Body of pancreas (tissue), 4 donors: Measurements from ENCODE around the gene HTT. TPM values are rescaled to one million over a fixed set of nuclear protein-coding genes. Genes with fewer than 3 reads are reported as not detected.
A peak's percentile ranks its signal among the peaks of the same experiment; 100 is the strongest.

ENCODE experiments used
- ATAC-seq: fragments of 150-250 bp; one replicate; pipeline ENCODE4 v1.9.1; 2016
- DNase-seq, 4 donors: peaks; one replicate each; pipeline ENCODE4 v3.0.0-alpha.2; 2019
- H3K27ac ChIP-seq, 4 donors: fragments of 200-600 bp; sonication (generic); 1 replicate in 3 of 4; 2 replicates in 1 of 4; pipeline versions ENCODE4 v1.5.1 to v1.6.1; 2016 to 2019; ENCODE audit warnings: mild to moderate bottlenecking in 1 of 4, mixed read lengths in 1 of 4, moderate library complexity in 1 of 4
- H3K27me3 ChIP-seq, 2 donors: fragments of 200-600 bp; sonication (generic); one replicate each; pipeline ENCODE4 v1.6.0; 2016; ENCODE audit warnings: mild to moderate bottlenecking in 1 of 2
- H3K36me3 ChIP-seq, 2 donors: fragments of 200-600 bp; sonication (generic); replicated peaks in 1 of 2; 2 replicates each; pipeline ENCODE4 v1.5.1; 2016; ENCODE audit warnings: low read depth in 2 of 2; ENCODE audit not compliant: insufficient read depth in 1 of 2
- H3K4me1 ChIP-seq: fragments of 200-600 bp; sonication (generic); one replicate; pipeline ENCODE4 v1.6.0; 2016
- H3K4me3 ChIP-seq, 2 donors: fragments of 200-600 bp; sonication (generic); 1 replicate in 1 of 2; 2 replicates in 1 of 2; pipeline ENCODE4 v1.5.1; 2016 to 2019
- H3K9me3 ChIP-seq, 3 donors: fragments of 200-600 bp; sonication (generic); 1 replicate in 2 of 3; 2 replicates in 1 of 3; pipeline ENCODE4 v1.5.1; 2016
- POLR2A ChIP-seq, 3 donors: fragments of 450-650 bp; IDR thresholded peaks; one replicate each; pipeline ENCODE4 v1.6.1; 2016; ENCODE audit warnings: antibody characterized with exemption in 3 of 3, mild to moderate bottlenecking in 2 of 3
- WGBS, 2 donors: methylation state at CpG; one replicate each; pipeline ENCODE4 v1.1.5; 2017; 5-methylcytosine and 5-hydroxymethylcytosine counted together
- intact Hi-C: fragments of 100-400 bp; cut with DNase I; formaldehyde crosslinking; loops from one replicate; pipeline ENCODE4 v1.15.1; 2023
- total RNA-seq, 2 donors: library from RNA; depleted of rRNA; stranded (reverse); fragments of >200 nt; gene quantifications; one replicate each; pipeline ENCODE4 v1.1.0, GENCODE V29; 2016
- TF ChIP-seq, protein P1 (sequence below), 7 experiments: fragments of 450-650 bp in 4 of 7; fragments of 200-600 bp in 3 of 7; sonication (generic) in 3 of 7; IDR thresholded peaks; one replicate each; pipeline ENCODE4 v1.5.1; 2016 to 2019; ENCODE audit warnings: antibody characterized with exemption in 7 of 7

The HTT gene
- total RNA-seq, 2 donors from 2014 or later: 40.5 to 115 TPM

GRCh38 chr4:3217266-3217665 is 142.8 kb downstream of the HTT start:
- Histone ChIP-seq H3K27ac (no peak overlapping the region), H3K27me3 (no peaks in the 10 kb centered on the region), H3K36me3 (peaks cover 18 to 50% of the 10 kb centered on the region in 2 donors), H3K4me1 (no peaks in the 10 kb centered on the region), H3K4me3 (no peak overlapping the region), H3K9me3 (no peaks in the 10 kb centered on the region)
- intact Hi-C loops: no loop called here
- 89 to 100% methylated on average over 2 of the region's 2 CpGs for WGBS, 2 donors
- TF ChIP-seq, protein P1, sequence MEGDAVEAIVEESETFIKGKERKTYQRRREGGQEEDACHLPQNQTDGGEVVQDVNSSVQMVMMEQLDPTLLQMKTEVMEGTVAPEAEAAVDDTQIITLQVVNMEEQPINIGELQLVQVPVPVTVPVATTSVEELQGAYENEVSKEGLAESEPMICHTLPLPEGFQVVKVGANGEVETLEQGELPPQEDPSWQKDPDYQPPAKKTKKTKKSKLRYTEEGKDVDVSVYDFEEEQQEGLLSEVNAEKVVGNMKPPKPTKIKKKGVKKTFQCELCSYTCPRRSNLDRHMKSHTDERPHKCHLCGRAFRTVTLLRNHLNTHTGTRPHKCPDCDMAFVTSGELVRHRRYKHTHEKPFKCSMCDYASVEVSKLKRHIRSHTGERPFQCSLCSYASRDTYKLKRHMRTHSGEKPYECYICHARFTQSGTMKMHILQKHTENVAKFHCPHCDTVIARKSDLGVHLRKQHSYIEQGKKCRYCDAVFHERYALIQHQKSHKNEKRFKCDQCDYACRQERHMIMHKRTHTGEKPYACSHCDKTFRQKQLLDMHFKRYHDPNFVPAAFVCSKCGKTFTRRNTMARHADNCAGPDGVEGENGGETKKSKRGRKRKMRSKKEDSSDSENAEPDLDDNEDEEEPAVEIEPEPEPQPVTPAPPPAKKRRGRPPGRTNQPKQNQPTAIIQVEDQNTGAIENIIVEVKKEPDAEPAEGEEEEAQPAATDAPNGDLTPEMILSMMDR (IDR thresholded peaks at IDR 0.05): no peak
- no peak for TF ChIP-seq POLR2A (IDR thresholded peaks at IDR 0.05)
- DNase-seq (peak in 1 of 4 donors; percentile 1), ATAC-seq (no peak)

GRCh38 chr4:3217771-3218170 is 143.3 kb downstream of the HTT start:
- peaks cover 15 to 47% of the 10 kb centered on the region in 2 donors for H3K36me3 ChIP-seq
- TF ChIP-seq POLR2A (IDR thresholded peaks at IDR 0.05): no peak
- TF ChIP-seq, protein P1 (IDR thresholded peaks at IDR 0.05): no peak
- H3K9me3 ChIP-seq: no peaks in the 10 kb centered on the region
- H3K4me1 ChIP-seq: no peaks in the 10 kb centered on the region
- H3K27me3 ChIP-seq: no peaks in the 10 kb centered on the region
- WGBS, 2 donors: 88 to 91% methylated on average over 15 to 16 of the region's 16 CpGs
- DNase-seq: peak in 2 of 4 donors; percentile 5 to 11
- no peak overlapping the region for H3K4me3 ChIP-seq
- intact Hi-C loops: no loop called here
- no peak for ATAC-seq
- H3K27ac ChIP-seq: no peak overlapping the region

DNA sequence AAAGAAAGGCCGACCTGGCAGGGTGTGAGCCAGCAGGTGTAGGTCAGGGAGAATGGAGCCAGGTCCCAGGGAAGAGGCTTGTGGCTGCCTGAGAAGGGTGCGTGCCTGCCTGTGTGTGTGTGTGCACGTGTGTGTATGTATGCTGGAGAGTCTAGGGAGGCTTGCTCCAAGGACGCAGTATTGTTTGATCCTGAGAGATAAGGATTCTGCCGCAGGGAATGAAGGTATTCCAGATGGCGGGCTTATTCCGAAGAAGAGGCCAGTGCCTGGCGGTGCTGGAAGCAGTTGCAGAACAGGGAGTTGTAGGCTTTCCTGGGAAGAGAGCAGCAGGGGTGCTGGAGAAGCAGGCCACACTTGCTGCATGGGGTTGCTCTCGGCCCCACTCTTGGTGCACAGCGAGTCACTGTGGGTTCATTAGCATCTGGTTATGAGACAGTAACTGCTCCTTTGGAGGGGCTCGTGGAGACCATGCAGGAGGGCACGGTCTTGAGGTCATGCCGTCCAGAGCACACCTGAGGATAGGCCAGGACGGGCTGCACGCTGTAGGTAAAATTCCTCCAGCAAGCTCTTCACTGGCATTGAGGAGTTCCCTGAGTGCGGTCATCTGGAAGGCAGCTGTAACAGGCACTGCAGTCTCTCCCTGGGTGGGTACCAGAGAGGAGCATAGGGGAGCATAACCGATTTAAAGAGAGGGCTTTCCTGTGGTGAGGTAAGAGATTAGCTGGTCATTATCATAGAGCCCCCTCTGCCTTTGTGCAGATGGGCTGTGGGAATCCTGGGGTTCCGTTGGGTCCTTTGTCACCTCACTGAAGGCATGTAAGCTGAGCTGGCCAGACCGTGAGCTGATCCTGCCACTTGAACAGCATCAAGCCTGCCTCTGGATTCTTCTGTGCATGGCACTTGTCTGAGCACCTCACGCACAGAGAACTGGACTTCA is 144.6 kb downstream of the HTT start:
- no peak for ATAC-seq

GRCh38 chr4:3219761-3220475 is 145.4 kb downstream of the HTT start:
- no peak for TF ChIP-seq POLR2A (IDR thresholded peaks at IDR 0.05)
- TF ChIP-seq, protein P1 (IDR thresholded peaks at IDR 0.05): no peak
- WGBS, 2 donors: 85 to 86% methylated on average over 9 of the region's 9 CpGs
- Histone ChIP-seq H3K9me3 (no peaks in the 10 kb centered on the region), H3K27me3 (no peaks in the 10 kb centered on the region), H3K4me1 (no peaks in the 10 kb centered on the region), H3K4me3 (no peak overlapping the region), H3K36me3 (peaks cover 15 to 40% of the 10 kb centered on the region in 2 donors), H3K27ac (no peak overlapping the region)
- DNase-seq (peak in 2 of 4 donors; percentile 2 to 10), ATAC-seq (no peak)
- intact Hi-C loops: no loop called here

More for the DNA sequence above, 144.6 kb downstream of the HTT start:
- H3K36me3 ChIP-seq: peaks cover 15 to 37% of the 10 kb centered on the region in 2 donors
- H3K9me3 ChIP-seq: no peaks in the 10 kb centered on the region
- WGBS, 2 donors: 78 to 88% methylated on average over 19 to 20 of the region's 20 CpGs
- intact Hi-C loops: no loop called here
- H3K4me3 ChIP-seq: no peak overlapping the region
- peak in 2 of 4 donors; percentile 5 to 10 for DNase-seq
- H3K4me1 ChIP-seq: no peaks in the 10 kb centered on the region
- no peaks in the 10 kb centered on the region for H3K27me3 ChIP-seq
- TF ChIP-seq POLR2A (IDR thresholded peaks at IDR 0.05): no peak
- TF ChIP-seq, protein P1 (IDR thresholded peaks at IDR 0.05): no peak
- H3K27ac ChIP-seq: no peak overlapping the region
